Measurements from ENCODE around the gene SLC6A11.

DNA sequence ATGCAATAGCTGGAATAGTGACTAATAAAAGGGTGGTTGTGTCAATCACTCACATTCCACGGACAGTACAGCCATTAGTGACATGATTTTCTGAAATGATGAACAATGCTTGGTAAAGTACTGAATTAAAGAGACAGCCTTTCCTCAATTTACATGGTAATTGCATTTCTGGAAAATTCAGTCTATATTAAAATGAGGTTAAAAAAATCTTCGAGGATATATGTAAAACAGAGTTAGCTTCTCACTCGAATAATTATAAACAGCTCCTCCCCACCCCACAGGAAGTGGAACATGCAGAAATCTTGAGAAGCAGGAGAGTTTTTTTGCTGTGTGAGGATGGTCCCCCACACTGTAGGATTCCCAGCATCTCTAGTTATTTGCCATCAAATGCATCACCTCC, 42.1 kb downstream of the SLC6A11 start:
- TF ChIP-seq JUN (CRISPR knock-in tag; IDR thresholded peaks at IDR 0.05) (no peak), ZNF512 (CRISPR knock-in tag; IDR thresholded peaks at IDR 0.05; ENCODE audit: borderline replicate concordance) (no peak), MYBL2 (CRISPR knock-in tag; IDR thresholded peaks at IDR 0.05) (no peak), CTCF (IDR thresholded peaks at IDR 0.05) (no peak), E2F1 (CRISPR knock-in tag; IDR thresholded peaks at IDR 0.05) (no peak), MAX (CRISPR knock-in tag; IDR thresholded peaks at IDR 0.05) (no peak), ELF4 (CRISPR knock-in tag; IDR thresholded peaks at IDR 0.05; ENCODE audit: low read depth) (no peak), ETV6 (CRISPR knock-in tag; IDR thresholded peaks at IDR 0.05) (no peak), NFE2L1 (CRISPR knock-in tag; IDR thresholded peaks at IDR 0.05) (no peak), ZNF263 (CRISPR knock-in tag; IDR thresholded peaks at IDR 0.05; ENCODE audit: low read depth) (no peak)
- TF ChIP-seq, protein P1, sequence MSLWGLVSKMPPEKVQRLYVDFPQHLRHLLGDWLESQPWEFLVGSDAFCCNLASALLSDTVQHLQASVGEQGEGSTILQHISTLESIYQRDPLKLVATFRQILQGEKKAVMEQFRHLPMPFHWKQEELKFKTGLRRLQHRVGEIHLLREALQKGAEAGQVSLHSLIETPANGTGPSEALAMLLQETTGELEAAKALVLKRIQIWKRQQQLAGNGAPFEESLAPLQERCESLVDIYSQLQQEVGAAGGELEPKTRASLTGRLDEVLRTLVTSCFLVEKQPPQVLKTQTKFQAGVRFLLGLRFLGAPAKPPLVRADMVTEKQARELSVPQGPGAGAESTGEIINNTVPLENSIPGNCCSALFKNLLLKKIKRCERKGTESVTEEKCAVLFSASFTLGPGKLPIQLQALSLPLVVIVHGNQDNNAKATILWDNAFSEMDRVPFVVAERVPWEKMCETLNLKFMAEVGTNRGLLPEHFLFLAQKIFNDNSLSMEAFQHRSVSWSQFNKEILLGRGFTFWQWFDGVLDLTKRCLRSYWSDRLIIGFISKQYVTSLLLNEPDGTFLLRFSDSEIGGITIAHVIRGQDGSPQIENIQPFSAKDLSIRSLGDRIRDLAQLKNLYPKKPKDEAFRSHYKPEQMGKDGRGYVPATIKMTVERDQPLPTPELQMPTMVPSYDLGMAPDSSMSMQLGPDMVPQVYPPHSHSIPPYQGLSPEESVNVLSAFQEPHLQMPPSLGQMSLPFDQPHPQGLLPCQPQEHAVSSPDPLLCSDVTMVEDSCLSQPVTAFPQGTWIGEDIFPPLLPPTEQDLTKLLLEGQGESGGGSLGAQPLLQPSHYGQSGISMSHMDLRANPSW (CRISPR knock-in tag; conservative IDR thresholded peaks at IDR 0.05; ENCODE audit: low read depth) = no peak
- TF ChIP-seq, protein P2, sequence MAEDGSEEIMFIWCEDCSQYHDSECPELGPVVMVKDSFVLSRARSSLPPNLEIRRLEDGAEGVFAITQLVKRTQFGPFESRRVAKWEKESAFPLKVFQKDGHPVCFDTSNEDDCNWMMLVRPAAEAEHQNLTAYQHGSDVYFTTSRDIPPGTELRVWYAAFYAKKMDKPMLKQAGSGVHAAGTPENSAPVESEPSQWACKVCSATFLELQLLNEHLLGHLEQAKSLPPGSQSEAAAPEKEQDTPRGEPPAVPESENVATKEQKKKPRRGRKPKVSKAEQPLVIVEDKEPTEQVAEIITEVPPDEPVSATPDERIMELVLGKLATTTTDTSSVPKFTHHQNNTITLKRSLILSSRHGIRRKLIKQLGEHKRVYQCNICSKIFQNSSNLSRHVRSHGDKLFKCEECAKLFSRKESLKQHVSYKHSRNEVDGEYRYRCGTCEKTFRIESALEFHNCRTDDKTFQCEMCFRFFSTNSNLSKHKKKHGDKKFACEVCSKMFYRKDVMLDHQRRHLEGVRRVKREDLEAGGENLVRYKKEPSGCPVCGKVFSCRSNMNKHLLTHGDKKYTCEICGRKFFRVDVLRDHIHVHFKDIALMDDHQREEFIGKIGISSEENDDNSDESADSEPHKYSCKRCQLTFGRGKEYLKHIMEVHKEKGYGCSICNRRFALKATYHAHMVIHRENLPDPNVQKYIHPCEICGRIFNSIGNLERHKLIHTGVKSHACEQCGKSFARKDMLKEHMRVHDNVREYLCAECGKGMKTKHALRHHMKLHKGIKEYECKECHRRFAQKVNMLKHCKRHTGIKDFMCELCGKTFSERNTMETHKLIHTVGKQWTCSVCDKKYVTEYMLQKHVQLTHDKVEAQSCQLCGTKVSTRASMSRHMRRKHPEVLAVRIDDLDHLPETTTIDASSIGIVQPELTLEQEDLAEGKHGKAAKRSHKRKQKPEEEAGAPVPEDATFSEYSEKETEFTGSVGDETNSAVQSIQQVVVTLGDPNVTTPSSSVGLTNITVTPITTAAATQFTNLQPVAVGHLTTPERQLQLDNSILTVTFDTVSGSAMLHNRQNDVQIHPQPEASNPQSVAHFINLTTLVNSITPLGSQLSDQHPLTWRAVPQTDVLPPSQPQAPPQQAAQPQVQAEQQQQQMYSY (CRISPR knock-in tag; IDR thresholded peaks at IDR 0.05) = no peak
- TF ChIP-seq, protein P3, sequence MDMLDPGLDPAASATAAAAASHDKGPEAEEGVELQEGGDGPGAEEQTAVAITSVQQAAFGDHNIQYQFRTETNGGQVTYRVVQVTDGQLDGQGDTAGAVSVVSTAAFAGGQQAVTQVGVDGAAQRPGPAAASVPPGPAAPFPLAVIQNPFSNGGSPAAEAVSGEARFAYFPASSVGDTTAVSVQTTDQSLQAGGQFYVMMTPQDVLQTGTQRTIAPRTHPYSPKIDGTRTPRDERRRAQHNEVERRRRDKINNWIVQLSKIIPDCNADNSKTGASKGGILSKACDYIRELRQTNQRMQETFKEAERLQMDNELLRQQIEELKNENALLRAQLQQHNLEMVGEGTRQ (CRISPR knock-in tag; IDR thresholded peaks at IDR 0.05) = no peak
- TF ChIP-seq, protein P4, sequence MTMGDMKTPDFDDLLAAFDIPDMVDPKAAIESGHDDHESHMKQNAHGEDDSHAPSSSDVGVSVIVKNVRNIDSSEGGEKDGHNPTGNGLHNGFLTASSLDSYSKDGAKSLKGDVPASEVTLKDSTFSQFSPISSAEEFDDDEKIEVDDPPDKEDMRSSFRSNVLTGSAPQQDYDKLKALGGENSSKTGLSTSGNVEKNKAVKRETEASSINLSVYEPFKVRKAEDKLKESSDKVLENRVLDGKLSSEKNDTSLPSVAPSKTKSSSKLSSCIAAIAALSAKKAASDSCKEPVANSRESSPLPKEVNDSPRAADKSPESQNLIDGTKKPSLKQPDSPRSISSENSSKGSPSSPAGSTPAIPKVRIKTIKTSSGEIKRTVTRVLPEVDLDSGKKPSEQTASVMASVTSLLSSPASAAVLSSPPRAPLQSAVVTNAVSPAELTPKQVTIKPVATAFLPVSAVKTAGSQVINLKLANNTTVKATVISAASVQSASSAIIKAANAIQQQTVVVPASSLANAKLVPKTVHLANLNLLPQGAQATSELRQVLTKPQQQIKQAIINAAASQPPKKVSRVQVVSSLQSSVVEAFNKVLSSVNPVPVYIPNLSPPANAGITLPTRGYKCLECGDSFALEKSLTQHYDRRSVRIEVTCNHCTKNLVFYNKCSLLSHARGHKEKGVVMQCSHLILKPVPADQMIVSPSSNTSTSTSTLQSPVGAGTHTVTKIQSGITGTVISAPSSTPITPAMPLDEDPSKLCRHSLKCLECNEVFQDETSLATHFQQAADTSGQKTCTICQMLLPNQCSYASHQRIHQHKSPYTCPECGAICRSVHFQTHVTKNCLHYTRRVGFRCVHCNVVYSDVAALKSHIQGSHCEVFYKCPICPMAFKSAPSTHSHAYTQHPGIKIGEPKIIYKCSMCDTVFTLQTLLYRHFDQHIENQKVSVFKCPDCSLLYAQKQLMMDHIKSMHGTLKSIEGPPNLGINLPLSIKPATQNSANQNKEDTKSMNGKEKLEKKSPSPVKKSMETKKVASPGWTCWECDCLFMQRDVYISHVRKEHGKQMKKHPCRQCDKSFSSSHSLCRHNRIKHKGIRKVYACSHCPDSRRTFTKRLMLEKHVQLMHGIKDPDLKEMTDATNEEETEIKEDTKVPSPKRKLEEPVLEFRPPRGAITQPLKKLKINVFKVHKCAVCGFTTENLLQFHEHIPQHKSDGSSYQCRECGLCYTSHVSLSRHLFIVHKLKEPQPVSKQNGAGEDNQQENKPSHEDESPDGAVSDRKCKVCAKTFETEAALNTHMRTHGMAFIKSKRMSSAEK (CRISPR knock-in tag; IDR thresholded peaks at IDR 0.05; ENCODE audit: borderline replicate concordance) = no peak

Data from WTC11 (cell line).